ENCODE results near the gene NXNL1. TPM values are rescaled to one million over a fixed set of nuclear protein-coding genes. Genes with fewer than 3 reads are reported as not detected.

Gene NXNL1
- total and polyA plus RNA-seq, 2 of the 13 experiments (the other 11 are each of a cell fraction or from before 2014, with no cell fraction given), result not detected

- peak; percentile 25; the same call in 1 of the 2 replicates for TF ChIP-seq TFE3 (CRISPR knock-in tag; IDR thresholded peaks at IDR 0.05)
- TF ChIP-seq, protein P1, sequence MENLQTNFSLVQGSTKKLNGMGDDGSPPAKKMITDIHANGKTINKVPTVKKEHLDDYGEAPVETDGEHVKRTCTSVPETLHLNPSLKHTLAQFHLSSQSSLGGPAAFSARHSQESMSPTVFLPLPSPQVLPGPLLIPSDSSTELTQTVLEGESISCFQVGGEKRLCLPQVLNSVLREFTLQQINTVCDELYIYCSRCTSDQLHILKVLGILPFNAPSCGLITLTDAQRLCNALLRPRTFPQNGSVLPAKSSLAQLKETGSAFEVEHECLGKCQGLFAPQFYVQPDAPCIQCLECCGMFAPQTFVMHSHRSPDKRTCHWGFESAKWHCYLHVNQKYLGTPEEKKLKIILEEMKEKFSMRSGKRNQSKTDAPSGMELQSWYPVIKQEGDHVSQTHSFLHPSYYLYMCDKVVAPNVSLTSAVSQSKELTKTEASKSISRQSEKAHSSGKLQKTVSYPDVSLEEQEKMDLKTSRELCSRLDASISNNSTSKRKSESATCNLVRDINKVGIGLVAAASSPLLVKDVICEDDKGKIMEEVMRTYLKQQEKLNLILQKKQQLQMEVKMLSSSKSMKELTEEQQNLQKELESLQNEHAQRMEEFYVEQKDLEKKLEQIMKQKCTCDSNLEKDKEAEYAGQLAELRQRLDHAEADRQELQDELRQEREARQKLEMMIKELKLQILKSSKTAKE (CRISPR knock-in tag; IDR thresholded peaks at IDR 0.05; ENCODE audit: borderline replicate concordance), result no peak
- TF ChIP-seq, protein P2, sequence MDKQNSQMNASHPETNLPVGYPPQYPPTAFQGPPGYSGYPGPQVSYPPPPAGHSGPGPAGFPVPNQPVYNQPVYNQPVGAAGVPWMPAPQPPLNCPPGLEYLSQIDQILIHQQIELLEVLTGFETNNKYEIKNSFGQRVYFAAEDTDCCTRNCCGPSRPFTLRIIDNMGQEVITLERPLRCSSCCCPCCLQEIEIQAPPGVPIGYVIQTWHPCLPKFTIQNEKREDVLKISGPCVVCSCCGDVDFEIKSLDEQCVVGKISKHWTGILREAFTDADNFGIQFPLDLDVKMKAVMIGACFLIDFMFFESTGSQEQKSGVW (CRISPR knock-in tag; IDR thresholded peaks at IDR 0.05; ENCODE audit: borderline replicate concordance), result no peak
- no peak for TF ChIP-seq ZNF781 (CRISPR knock-in tag; IDR thresholded peaks at IDR 0.05; ENCODE audit: borderline replicate concordance, not compliant biosample characterization)
- TF ChIP-seq SALL1 (CRISPR knock-in tag; IDR thresholded peaks at IDR 0.05), result no peak; the same call in 1 of the 2 replicates
- TF ChIP-seq DNMT3B (CRISPR knock-in tag; conservative IDR thresholded peaks at IDR 0.05), result no peak
- TF ChIP-seq ZNF768 (CRISPR knock-in tag; IDR thresholded peaks at IDR 0.05), result peak; percentile 98; the same call in 1 of the 2 replicates
- TF ChIP-seq ZNF264 (CRISPR knock-in tag; IDR thresholded peaks at IDR 0.05), result 0 out of 2 replicates have a peak, but pooled peaks have one; percentile 27
- TF ChIP-seq ZNF598 (CRISPR knock-in tag; IDR thresholded peaks at IDR 0.05; ENCODE audit: borderline replicate concordance), result no peak
- no peak for TF ChIP-seq REXO4 (CRISPR knock-in tag; IDR thresholded peaks at IDR 0.05; ENCODE audit: borderline replicate concordance)
- TF ChIP-seq ZNF20 (CRISPR knock-in tag; IDR thresholded peaks at IDR 0.05), result no peak
- TF ChIP-seq HMG20A (CRISPR knock-in tag; IDR thresholded peaks at IDR 0.05; ENCODE audit: borderline replicate concordance), result peak; percentile 49; the same call in 1 of the 2 replicates
- TF ChIP-seq MXI1 (IDR thresholded peaks at IDR 0.05; ENCODE audit: borderline replicate concordance, low read depth, low read length), result peak; percentile 49; the same call in 1 of the 3 replicates
- no peak for TF ChIP-seq PAF1 (CRISPR knock-in tag; IDR thresholded peaks at IDR 0.05)
- TF ChIP-seq ZNF496 (CRISPR knock-in tag; IDR thresholded peaks at IDR 0.05; ENCODE audit: insufficient replicate concordance), result no peak
- TF ChIP-seq ZNF234 (CRISPR knock-in tag; conservative IDR thresholded peaks at IDR 0.05), result no peak
- TF ChIP-seq SMARCC2 (IDR thresholded peaks at IDR 0.05), result no peak
- TF ChIP-seq ZNF790 (CRISPR knock-in tag; IDR thresholded peaks at IDR 0.05; ENCODE audit: borderline replicate concordance), result no peak
- TF ChIP-seq AFF4 (CRISPR knock-in tag; IDR thresholded peaks at IDR 0.05), result no peak
- no peak for TF ChIP-seq SRSF1 (optimal IDR thresholded peaks at IDR 0.05; ENCODE audit: low read depth, low read length)
- peak; percentile 79; the same call in 1 of the 2 replicates for TF ChIP-seq TBX2 (CRISPR knock-in tag; IDR thresholded peaks at IDR 0.05; ENCODE audit: borderline replicate concordance)
- no peak for TF ChIP-seq STAG1 (CRISPR knock-in tag; IDR thresholded peaks at IDR 0.05)
These were observed 14.9 kb upstream of the NXNL1 start (continued) for GRCh38 chr19:17475541-17476115.

Data from HepG2 (cell line).